AG04449 (cell line): ENCODE results near the gene PDE2A.

Source experiments
- CTCF ChIA-PET: fragments of 350-600 bp; formaldehyde crosslinking; extraction: SDS; loops from one replicate; lab custom pipeline; 2021; ENCODE audit warnings: antibody characterized with exemption; lab: Yijun Ruan, JAX
- POLR2A ChIA-PET: fragments of 400-600, 350-600 bp; formaldehyde crosslinking; extraction: SDS; loops from one replicate; lab custom pipeline; 2020; ENCODE audit warnings: antibody characterized with exemption, inconsistent platforms; lab: Yijun Ruan, JAX
- DNase-seq: peaks from one replicate; pipeline ENCODE4 v3.0.0-alpha.2; 2010; ENCODE audit warnings: low read depth, low spot score
- H3K4me3 ChIP-seq: 2 replicates; pipeline ENCODE4 v1.5.1; 2011; ENCODE audit warnings: low read depth, mild to moderate bottlenecking, control low read depth, low read length
- CTCF ChIP-seq: IDR thresholded peaks from one replicate; pipeline ENCODE4 v1.5.1; 2011; ENCODE audit warnings: mild to moderate bottlenecking, moderate library complexity, low read length, control low read depth, inconsistent platforms; ENCODE audit not compliant: insufficient read depth; ENCODE audit errors: missing control alignments

The PDE2A gene

GRCh38 chr11:72643547-72643946 is 30.7 kb downstream of the PDE2A start:
- TF ChIP-seq CTCF = no peak
- H3K4me3 ChIP-seq = no peak overlapping the region
- DNase-seq = no peak
- CTCF ChIA-PET = interaction anchor here (0.6 to 6.2 kb wide), 31 partner anchors 9 to 533 kb away, joined by 3 to 55 read pairs (median 4); partner anchors contain the start of gene PDE2A
- POLR2A ChIA-PET = no interaction called here

- peak; percentile 93 for TF ChIP-seq CTCF
- H3K4me3 ChIP-seq = peak overlapping the region; percentile 52
- no peak for DNase-seq
- ChIA-PET POLR2A (no interaction called here), CTCF (interaction anchor here (0.6 to 6.2 kb wide), 30 partner anchors 10 to 534 kb away, joined by 3 to 55 read pairs (median 4); partner anchors contain the start of gene PDE2A)
These were observed 31.2 kb downstream of the PDE2A start for GRCh38 chr11:72642884-72643522.

GRCh38 chr11:72642043-72642883 is 32.0 kb downstream of the PDE2A start:
- no peak for DNase-seq
- POLR2A ChIA-PET = no interaction called here
- TF ChIP-seq CTCF = no peak
- peak overlapping the region; percentile 52 for H3K4me3 ChIP-seq
- CTCF ChIA-PET = interaction anchor here (0.9 to 6.2 kb wide), 22 partner anchors 10 to 212 kb away, joined by 3 to 55 read pairs (median 5); partner anchors contain the start of gene PDE2A

- H3K4me3 ChIP-seq = no peak overlapping the region
- ChIA-PET POLR2A (no interaction called here), CTCF (interaction anchor here (0.9 to 6.2 kb wide), 7 partner anchors 9 to 170 kb away, joined by 3 to 55 read pairs (median 14); no protein-coding TSS in a partner anchor)
- no peak for TF ChIP-seq CTCF
- no peak for DNase-seq
These were observed 32.6 kb downstream of the PDE2A start for GRCh38 chr11:72641522-72642042.

- TF ChIP-seq CTCF = no peak
- ChIA-PET POLR2A (no interaction called here), CTCF (no interaction called here)
- no peak overlapping the region for H3K4me3 ChIP-seq
- no peak for DNase-seq
These were observed 34.5 kb downstream of the PDE2A start for GRCh38 chr11:72639502-72640375.
